ENCODE results near the gene SETD4. TPM values are rescaled to one million over a fixed set of nuclear protein-coding genes. Genes with fewer than 3 reads are reported as not detected.

The SETD4 gene
- total and polyA plus RNA-seq, 2 donors (not counting 1 experiment from before 2014, with no cell fraction given): 15.1 to 48.5 TPM

DNA sequence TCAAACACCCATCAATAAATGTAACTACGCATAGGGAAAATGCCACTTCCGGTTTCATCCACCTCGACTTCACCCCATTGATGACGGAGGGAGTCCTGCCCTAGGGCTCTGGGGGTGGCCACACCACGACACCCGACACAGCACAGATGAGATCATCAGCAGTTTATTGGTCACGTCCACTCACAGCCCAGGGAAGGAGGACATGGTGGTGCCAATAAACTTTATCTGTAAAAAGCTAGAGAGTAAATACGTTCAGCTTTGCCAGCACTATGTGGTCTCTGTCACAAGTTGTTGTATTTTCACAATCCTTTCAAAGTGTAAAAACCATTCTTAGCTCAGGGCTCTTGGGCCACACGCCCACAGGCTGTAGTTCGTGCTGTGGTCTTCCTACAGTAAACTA lies 16.3 kb downstream of the SETD4 start:
- Histone ChIP-seq H3K27me3 (replicated peaks in 1 of 4; ENCODE audit: control extremely low read depth in 1 of 4, control insufficient read depth in 3 of 4, insufficient read depth in 4 of 4, low read length in 3 of 4) (no peaks in the 10 kb centered on the region), H3K9me3 (ENCODE audit: control extremely low read depth in 1 of 3, control insufficient read depth in 2 of 3, insufficient read depth in 1 of 3, low read length in 2 of 3) (no peaks in the 10 kb centered on the region), H3K79me2 (ENCODE audit: control insufficient read depth, insufficient read depth, low read length) (no peaks in the 10 kb centered on the region), H3K4me2 (replicated peaks; ENCODE audit: low read depth, low read length, poor library complexity, severe bottlenecking) (no peak overlapping the region), H3K27ac (ENCODE audit: low read length in 2 of 2) (no peak overlapping the region), H3K9ac (ENCODE audit: low read length) (no peak overlapping the region), H3K36me3 (replicated peaks in 1 of 2; ENCODE audit: control extremely low read depth in 1 of 2, control insufficient read depth in 1 of 2, extremely low read depth in 1 of 2, insufficient read depth in 2 of 2, low read length in 1 of 2) (peaks cover 8 to 79% of the 10 kb centered on the region in 2 experiments), H4K20me1 (ENCODE audit: control insufficient read depth, insufficient read depth, low read length, poor library complexity, severe bottlenecking) (no peaks in the 10 kb centered on the region), H3K4me3 (ENCODE audit: control extremely low read depth in 1 of 5, extremely low read depth in 1 of 5, insufficient read depth in 1 of 5, low read depth in 2 of 5, low read length in 4 of 5) (no peak overlapping the region), H3K4me1 (ENCODE audit: control insufficient read depth in 2 of 2, insufficient read depth in 2 of 2, low read length in 2 of 2) (no peaks in the 10 kb centered on the region), H2AFZ (ENCODE audit: insufficient read depth, low read depth, low read length, poor library complexity, severe bottlenecking) (no peak overlapping the region)
- Mint-ChIP-seq H3K27me3 (no peaks in the 10 kb centered on the region), H3K4me1 (no peaks in the 10 kb centered on the region), H3K9me3 (ENCODE audit: insufficient read depth) (no peaks in the 10 kb centered on the region), H3K27ac (no peak overlapping the region), H3K4me3 (no peak overlapping the region)
- 88% methylated on average over 10 of the region's 10 CpGs for WGBS (ENCODE audit: insufficient coverage)
- ATAC-seq (ENCODE audit: low read depth): no peak
- ChIA-PET CTCF (no interaction called here), POLR2A (no interaction called here)
- intact Hi-C loops (cut with micrococcal nuclease): no loop called here
- TF ChIP-seq CTCF (IDR thresholded peaks at IDR 0.05) (no peak), EZH2 (IDR thresholded peaks at IDR 0.05; ENCODE audit: borderline replicate concordance, insufficient read depth, low read depth, low read length, poor library complexity, severe bottlenecking) (no peak)
- DNase-seq: no peak

- Histone ChIP-seq H3K4me1 (ENCODE audit: control insufficient read depth in 2 of 2, insufficient read depth in 2 of 2, low read length in 2 of 2) (no peaks in the 10 kb centered on the region), H3K79me2 (ENCODE audit: control insufficient read depth, insufficient read depth, low read length) (no peaks in the 10 kb centered on the region), H3K9ac (ENCODE audit: low read length) (no peak overlapping the region), H3K27me3 (replicated peaks in 1 of 4; ENCODE audit: control extremely low read depth in 1 of 4, control insufficient read depth in 3 of 4, insufficient read depth in 4 of 4, low read length in 3 of 4) (no peaks in the 10 kb centered on the region), H3K4me2 (replicated peaks; ENCODE audit: low read depth, low read length, poor library complexity, severe bottlenecking) (no peak overlapping the region), H2AFZ (ENCODE audit: insufficient read depth, low read depth, low read length, poor library complexity, severe bottlenecking) (no peak overlapping the region), H3K27ac (ENCODE audit: low read length in 2 of 2) (no peak overlapping the region), H3K4me3 (ENCODE audit: control extremely low read depth in 1 of 5, extremely low read depth in 1 of 5, insufficient read depth in 1 of 5, low read depth in 2 of 5, low read length in 4 of 5) (no peak overlapping the region), H3K9me3 (ENCODE audit: control extremely low read depth in 1 of 3, control insufficient read depth in 2 of 3, insufficient read depth in 1 of 3, low read length in 2 of 3) (no peaks in the 10 kb centered on the region), H4K20me1 (ENCODE audit: control insufficient read depth, insufficient read depth, low read length, poor library complexity, severe bottlenecking) (no peaks in the 10 kb centered on the region), H3K36me3 (replicated peaks in 1 of 2; ENCODE audit: control extremely low read depth in 1 of 2, control insufficient read depth in 1 of 2, extremely low read depth in 1 of 2, insufficient read depth in 2 of 2, low read length in 1 of 2) (peaks cover 10 to 80% of the 10 kb centered on the region in 2 experiments)
- WGBS (ENCODE audit: insufficient coverage): 100% methylated on average over 1 of the region's 1 CpG
- DNase-seq: no peak
- no peaks in the 10 kb centered on the region for H3K9me3 Mint-ChIP-seq (ENCODE audit: insufficient read depth)
- H3K4me1 Mint-ChIP-seq: no peaks in the 10 kb centered on the region
- H3K27me3 Mint-ChIP-seq: no peaks in the 10 kb centered on the region
- no peak for ATAC-seq (ENCODE audit: low read depth)
- ChIA-PET POLR2A (no interaction called here), CTCF (interaction anchor here (0.9 to 1.4 kb wide), 2 partner anchors 14 to 61 kb away, joined by 3 read pairs; no protein-coding TSS in a partner anchor)
- H3K4me3 Mint-ChIP-seq: no peak overlapping the region
- TF ChIP-seq EZH2 (IDR thresholded peaks at IDR 0.05; ENCODE audit: borderline replicate concordance, insufficient read depth, low read depth, low read length, poor library complexity, severe bottlenecking) (no peak), CTCF (IDR thresholded peaks at IDR 0.05) (no peak)
- H3K27ac Mint-ChIP-seq: no peak overlapping the region
- intact Hi-C loops (cut with micrococcal nuclease): no loop called here
Measured at GRCh38 chr21:36041910-36042309, 18.4 kb downstream of the SETD4 start.
